Activated T-cell treated with anti-CD3 and anti-CD28 coated beads for 48 hours (primary cell): Measurements from ENCODE around the gene AUTS2.

Experiments
- DNase-seq: peaks from one replicate; pipeline ENCODE4 v3.0.0-alpha.2; 2020; ENCODE audit warnings: low read depth

The AUTS2 gene

GRCh38 chr7:70694971-70695794 is 1096.9 kb downstream of the AUTS2 start:
- DNase-seq: no peak

GRCh38 chr7:70695795-70696083 is 1097.5 kb downstream of the AUTS2 start:
- no peak for DNase-seq

- DNase-seq: no peak
These were observed 1098.0 kb downstream of the AUTS2 start for GRCh38 chr7:70696201-70696754.

- DNase-seq: no peak
These were observed 1100.1 kb downstream of the AUTS2 start for GRCh38 chr7:70698219-70698832.

GRCh38 chr7:70699271-70699670 is 1101.0 kb downstream of the AUTS2 start:
- no peak for DNase-seq

GRCh38 chr7:70700055-70700940 is 1102.0 kb downstream of the AUTS2 start:
- no peak for DNase-seq

GRCh38 chr7:70700941-70701425 is 1102.7 kb downstream of the AUTS2 start:
- DNase-seq: no peak

- DNase-seq: no peak
These were observed 1103.2 kb downstream of the AUTS2 start for GRCh38 chr7:70701477-70701876.

GRCh38 chr7:70701991-70702390 is 1103.7 kb downstream of the AUTS2 start:
- no peak for DNase-seq

GRCh38 chr7:70703785-70704184 is 1105.5 kb downstream of the AUTS2 start:
- DNase-seq: no peak

- no peak for DNase-seq
These were observed 1106.6 kb downstream of the AUTS2 start for GRCh38 chr7:70704831-70705346.

GRCh38 chr7:70706204-70706603 is 1107.9 kb downstream of the AUTS2 start:
- no peak for DNase-seq

- no peak for DNase-seq
These were observed 1108.4 kb downstream of the AUTS2 start for GRCh38 chr7:70706698-70707097.

- no peak for DNase-seq
These were observed 1109.6 kb downstream of the AUTS2 start for GRCh38 chr7:70707823-70708243.

GRCh38 chr7:70710011-70710480 is 1111.8 kb downstream of the AUTS2 start:
- no peak for DNase-seq

GRCh38 chr7:70710651-70711050 is 1112.4 kb downstream of the AUTS2 start:
- no peak for DNase-seq

- DNase-seq: no peak
These were observed 1113.2 kb downstream of the AUTS2 start for GRCh38 chr7:70711452-70711851.

- no peak for DNase-seq
These were observed 1114.7 kb downstream of the AUTS2 start for GRCh38 chr7:70712942-70713341.

- DNase-seq: no peak
These were observed 1116.3 kb downstream of the AUTS2 start for GRCh38 chr7:70714506-70715038.

- DNase-seq: no peak
These were observed 1119.5 kb downstream of the AUTS2 start for GRCh38 chr7:70717553-70718329.

GRCh38 chr7:70719125-70719524 is 1120.8 kb downstream of the AUTS2 start:
- no peak for DNase-seq
